C4-2B (cell line): ENCODE measurements around the gene SPECC1L.

Source experiments
- H3K27ac ChIP-seq: fragments of 450-650 bp; 2 replicates; pipeline ENCODE4 v1.5.1; 2017
- ZFX ChIP-seq: fragments of 450-650 bp; IDR thresholded peaks from 2 replicates; pipeline ENCODE4 v1.6.1; 2017
- TF ChIP-seq, protein P1 (sequence below): fragments of 450-650 bp; conservative IDR thresholded peaks from 2 replicates; pipeline ENCODE4 v1.5.1; 2017; ENCODE audit warnings: mild to moderate bottlenecking

SPECC1L gene

GRCh38 chr22:24366701-24367100, 96.1 kb downstream of the SPECC1L start:
- no peak overlapping the region for H3K27ac ChIP-seq
- no peak for TF ChIP-seq ZFX
- TF ChIP-seq, protein P1, sequence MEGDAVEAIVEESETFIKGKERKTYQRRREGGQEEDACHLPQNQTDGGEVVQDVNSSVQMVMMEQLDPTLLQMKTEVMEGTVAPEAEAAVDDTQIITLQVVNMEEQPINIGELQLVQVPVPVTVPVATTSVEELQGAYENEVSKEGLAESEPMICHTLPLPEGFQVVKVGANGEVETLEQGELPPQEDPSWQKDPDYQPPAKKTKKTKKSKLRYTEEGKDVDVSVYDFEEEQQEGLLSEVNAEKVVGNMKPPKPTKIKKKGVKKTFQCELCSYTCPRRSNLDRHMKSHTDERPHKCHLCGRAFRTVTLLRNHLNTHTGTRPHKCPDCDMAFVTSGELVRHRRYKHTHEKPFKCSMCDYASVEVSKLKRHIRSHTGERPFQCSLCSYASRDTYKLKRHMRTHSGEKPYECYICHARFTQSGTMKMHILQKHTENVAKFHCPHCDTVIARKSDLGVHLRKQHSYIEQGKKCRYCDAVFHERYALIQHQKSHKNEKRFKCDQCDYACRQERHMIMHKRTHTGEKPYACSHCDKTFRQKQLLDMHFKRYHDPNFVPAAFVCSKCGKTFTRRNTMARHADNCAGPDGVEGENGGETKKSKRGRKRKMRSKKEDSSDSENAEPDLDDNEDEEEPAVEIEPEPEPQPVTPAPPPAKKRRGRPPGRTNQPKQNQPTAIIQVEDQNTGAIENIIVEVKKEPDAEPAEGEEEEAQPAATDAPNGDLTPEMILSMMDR, result no peak

DNA sequence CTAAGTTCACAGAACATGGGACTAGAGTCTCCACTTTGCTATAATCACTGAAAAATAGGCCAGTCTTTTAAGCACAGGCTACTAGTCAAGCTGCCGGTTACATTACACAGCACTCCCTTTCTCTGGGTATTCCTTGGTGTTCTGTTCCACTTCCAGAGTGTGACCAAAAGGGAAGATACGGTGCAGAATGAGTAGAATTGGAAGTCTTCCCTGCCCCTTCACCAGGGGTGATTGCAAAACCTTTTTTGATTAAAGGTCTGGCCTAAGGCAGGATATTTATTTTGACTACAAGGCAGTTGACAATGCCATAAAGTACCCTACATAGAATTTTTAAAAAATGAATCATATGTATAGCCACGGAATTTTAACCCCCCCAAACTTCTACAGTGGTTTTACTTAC, 97.2 kb downstream of the SPECC1L start:
- TF ChIP-seq ZFX, result no peak
- TF ChIP-seq, protein P1, result no peak
- H3K27ac ChIP-seq, result no peak overlapping the region

- TF ChIP-seq, protein P1, result no peak
- no peak for TF ChIP-seq ZFX
- H3K27ac ChIP-seq, result no peak overlapping the region
These were observed 99.8 kb downstream of the SPECC1L start for GRCh38 chr22:24370401-24370800.

DNA sequence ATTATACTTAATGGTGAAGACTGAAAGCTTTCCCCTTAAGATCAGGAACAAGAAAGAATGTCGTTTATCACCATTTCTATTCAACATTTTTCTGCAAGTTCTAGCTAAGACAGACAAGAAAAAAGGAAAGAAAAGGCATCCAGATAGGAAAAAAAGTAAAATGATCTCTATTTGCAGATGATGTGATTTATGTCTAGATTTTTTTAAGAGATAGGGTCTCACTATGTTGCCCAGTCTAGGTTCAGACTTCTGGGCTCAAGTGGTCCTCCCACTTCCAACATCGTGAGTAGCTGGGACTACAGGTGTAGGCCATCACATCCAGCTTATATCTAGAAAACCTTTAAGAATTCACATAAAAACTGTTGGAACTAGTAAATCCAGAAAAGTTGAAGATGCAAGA, 105.4 kb downstream of the SPECC1L start:
- H3K27ac ChIP-seq, result no peak overlapping the region
- no peak for TF ChIP-seq ZFX
- TF ChIP-seq, protein P1, result no peak

DNA sequence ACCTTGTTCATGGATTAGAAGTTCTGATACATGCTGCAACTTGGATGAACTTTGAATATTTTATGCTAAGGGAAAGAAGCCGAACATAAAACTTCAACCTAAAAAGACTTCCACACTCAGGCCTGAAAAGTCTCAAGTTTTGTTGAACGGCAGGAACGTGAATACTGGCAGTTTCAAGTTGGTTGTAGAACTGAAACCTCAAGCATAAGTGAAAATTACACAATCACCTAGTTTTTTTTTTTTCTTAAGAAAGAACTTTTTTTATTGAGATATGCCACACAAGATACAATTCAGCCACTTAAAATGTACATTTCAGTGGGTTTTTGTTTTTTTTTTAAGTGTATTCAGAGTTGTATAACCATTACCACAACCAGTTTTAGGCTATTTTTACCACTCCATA, 106.0 kb downstream of the SPECC1L start:
- H3K27ac ChIP-seq, result no peak overlapping the region
- TF ChIP-seq, protein P1, result no peak
- TF ChIP-seq ZFX, result no peak

- TF ChIP-seq ZFX, result no peak
- TF ChIP-seq, protein P1, result no peak
- H3K27ac ChIP-seq, result no peak overlapping the region
These were observed 108.9 kb downstream of the SPECC1L start for GRCh38 chr22:24379536-24379935.

DNA sequence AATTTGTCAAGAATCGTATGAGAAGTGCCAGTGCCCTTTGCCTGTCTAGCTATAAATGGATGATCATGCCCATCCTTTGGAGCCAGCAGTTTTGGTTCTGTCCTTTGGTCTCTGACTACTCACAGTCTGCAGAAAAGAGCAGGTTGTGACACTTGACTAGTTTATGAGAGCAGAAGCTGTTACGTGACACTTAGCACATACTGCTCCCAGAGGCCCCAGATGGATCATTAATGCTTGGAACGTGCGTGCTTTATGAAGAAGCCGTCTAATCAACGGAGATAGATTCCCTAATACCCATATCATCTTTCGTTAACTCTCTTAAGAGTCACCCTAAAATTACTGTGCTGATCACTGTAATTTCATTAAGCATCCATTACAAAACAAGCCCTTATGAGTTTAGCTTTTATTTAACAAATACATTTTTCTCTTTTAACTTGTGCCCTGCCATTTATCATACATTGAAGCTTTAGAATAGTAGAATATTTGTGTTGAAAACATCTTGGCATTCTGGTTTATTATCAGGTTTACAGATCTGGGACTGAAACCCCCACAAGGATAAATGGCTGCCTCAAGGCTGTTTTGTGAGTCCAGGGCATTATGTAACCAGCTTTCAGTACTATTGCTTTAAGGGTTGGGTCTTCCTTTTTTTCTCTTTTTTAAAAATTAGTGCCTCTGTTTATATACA, 109.7 kb downstream of the SPECC1L start:
- H3K27ac ChIP-seq, result no peak overlapping the region

More for the DNA sequence above, 109.7 kb downstream of the SPECC1L start:
- TF ChIP-seq, protein P1, result no peak
- TF ChIP-seq ZFX, result no peak
